Keratinocyte (primary cell): Measurements from ENCODE around the gene UTS2B.

ENCODE experiments used
- EZH2 ChIP-seq: IDR thresholded peaks from one replicate; pipeline ENCODE4 v1.6.1; 2012; ENCODE audit warnings: inconsistent platforms, mild to moderate bottlenecking, low read length, moderate library complexity
- TF ChIP-seq, protein P1 (sequence below), 3 experiments: IDR thresholded peaks in 1 of 3; conservative IDR thresholded peaks in 1 of 3; optimal IDR thresholded peaks in 1 of 3; 2 replicates in 2 of 3; 3 replicates in 1 of 3; pipeline versions ENCODE3 to v1.5.1; 2011; ENCODE audit warnings: low read length in 3 of 3, mild to moderate bottlenecking in 3 of 3, moderate library complexity in 2 of 3, control low read depth in 1 of 3, inconsistent platforms in 1 of 3; ENCODE audit not compliant: insufficient read depth in 2 of 3; ENCODE audit errors: extremely low read depth in 1 of 3

DNA sequence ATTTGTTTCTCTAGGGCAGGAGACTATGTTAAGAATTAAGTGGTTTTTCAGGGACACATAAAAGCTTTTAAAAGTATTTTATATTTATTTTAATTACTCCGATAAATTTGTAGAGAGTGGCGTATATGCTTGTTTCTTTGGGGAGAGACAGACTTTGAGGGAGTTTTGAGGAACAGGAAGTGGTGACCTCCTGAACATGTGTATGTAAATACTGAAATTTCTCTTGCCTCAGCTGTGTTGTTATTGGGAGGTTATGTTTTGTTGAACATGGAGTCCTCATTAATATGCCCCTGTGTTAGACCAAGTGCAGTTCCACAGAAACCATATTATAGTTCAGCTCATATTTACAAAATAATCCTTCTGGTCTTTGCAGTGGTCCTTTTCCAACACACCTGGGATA is 41.8 kb upstream of the UTS2B start:
- TF ChIP-seq, protein P1, sequence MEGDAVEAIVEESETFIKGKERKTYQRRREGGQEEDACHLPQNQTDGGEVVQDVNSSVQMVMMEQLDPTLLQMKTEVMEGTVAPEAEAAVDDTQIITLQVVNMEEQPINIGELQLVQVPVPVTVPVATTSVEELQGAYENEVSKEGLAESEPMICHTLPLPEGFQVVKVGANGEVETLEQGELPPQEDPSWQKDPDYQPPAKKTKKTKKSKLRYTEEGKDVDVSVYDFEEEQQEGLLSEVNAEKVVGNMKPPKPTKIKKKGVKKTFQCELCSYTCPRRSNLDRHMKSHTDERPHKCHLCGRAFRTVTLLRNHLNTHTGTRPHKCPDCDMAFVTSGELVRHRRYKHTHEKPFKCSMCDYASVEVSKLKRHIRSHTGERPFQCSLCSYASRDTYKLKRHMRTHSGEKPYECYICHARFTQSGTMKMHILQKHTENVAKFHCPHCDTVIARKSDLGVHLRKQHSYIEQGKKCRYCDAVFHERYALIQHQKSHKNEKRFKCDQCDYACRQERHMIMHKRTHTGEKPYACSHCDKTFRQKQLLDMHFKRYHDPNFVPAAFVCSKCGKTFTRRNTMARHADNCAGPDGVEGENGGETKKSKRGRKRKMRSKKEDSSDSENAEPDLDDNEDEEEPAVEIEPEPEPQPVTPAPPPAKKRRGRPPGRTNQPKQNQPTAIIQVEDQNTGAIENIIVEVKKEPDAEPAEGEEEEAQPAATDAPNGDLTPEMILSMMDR (optimal IDR thresholded peaks at IDR 0.05 in 1 of 3, IDR thresholded peaks at IDR 0.05 in 1 of 3, conservative IDR thresholded peaks at IDR 0.05 in 1 of 3; ENCODE audit: extremely low read depth in 1 of 3, insufficient read depth in 2 of 3, low read length in 3 of 3), result no peak
- no peak for TF ChIP-seq EZH2
